Stimulated activated CD4-positive, alpha-beta T cell treated with anti-CD3 and anti-CD28 coated beads, Interleukin-4, amount 100 ng/mL, for 48 hours (primary cell): Measurements from ENCODE around the gene BCO1.

Experiments
- DNase-seq, 2 donors: peaks; one replicate each; pipeline ENCODE4 v3.0.0-alpha.2; 2020; ENCODE audit warnings: low read depth in 2 of 2

BCO1 gene

GRCh38 chr16:81318711-81319110 lies 80.2 kb downstream of the BCO1 start:
- no peak for DNase-seq

GRCh38 chr16:81319221-81319912 lies 80.9 kb downstream of the BCO1 start:
- no peak for DNase-seq

DNA sequence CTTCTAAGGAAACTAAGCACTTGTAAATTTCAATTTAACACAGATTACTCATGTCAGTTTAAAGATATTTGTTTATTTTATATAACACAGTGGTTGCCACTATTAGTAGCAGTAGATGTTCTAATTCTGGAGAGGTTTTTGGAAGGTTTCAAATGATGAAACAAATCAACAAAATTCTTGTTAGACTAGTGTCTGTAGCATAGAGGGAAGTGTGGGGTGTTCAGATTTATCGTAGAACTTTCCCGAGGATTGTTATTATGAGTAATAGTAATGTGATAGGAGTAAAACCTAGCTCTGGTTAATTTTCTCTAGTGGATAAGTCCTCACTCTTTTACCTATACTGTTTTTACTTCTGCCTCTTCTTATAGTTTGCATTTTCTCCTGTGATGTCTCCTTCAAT lies 82.5 kb downstream of the BCO1 start:
- no peak for DNase-seq

GRCh38 chr16:81321536-81321935 lies 83.0 kb downstream of the BCO1 start:
- DNase-seq = no peak

- DNase-seq = no peak
Observed at GRCh38 chr16:81324808-81325207, 86.3 kb downstream of the BCO1 start.

- no peak for DNase-seq
Observed at GRCh38 chr16:81327011-81327410, 88.5 kb downstream of the BCO1 start.

GRCh38 chr16:81327447-81328196 lies 89.1 kb downstream of the BCO1 start:
- no peak for DNase-seq

DNA sequence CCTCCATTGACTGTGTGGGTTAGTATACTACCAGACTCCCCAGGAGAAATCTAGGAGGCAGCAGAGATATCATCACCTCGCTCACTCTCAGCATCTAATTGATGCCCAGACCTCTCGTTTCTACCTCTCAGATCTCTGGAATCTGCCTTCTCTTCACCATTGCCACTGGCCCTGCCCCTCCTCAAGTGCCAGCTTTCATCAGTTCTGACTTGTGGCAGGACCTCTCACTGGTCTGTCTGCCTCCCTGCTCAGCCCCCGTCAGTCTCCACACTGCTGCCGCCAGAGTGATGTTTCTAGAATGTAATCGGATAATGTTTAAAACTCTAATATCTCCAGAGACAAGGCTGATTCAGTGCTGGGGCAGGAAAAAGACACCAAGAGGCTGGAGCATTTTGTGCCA lies 91.5 kb downstream of the BCO1 start:
- DNase-seq = no peak

DNA sequence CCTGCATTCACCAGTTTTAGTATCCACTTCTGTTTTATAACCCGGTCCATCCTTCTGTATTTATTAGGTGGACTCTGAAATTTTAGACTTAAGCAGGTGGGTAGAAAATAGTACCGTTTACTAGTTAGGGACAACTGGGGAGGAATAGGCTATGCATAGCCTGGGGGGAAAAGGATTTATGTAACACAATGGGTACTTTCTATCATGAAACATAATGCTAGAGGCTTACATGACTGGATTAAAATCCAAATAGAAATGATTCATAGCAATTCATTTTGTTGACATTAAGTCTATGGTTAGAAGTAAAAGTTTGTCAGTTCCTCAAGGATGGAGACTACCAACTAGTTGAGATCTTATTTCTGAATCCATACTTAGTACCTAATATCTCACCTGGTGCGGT lies 94.9 kb downstream of the BCO1 start:
- DNase-seq = no peak

DNA sequence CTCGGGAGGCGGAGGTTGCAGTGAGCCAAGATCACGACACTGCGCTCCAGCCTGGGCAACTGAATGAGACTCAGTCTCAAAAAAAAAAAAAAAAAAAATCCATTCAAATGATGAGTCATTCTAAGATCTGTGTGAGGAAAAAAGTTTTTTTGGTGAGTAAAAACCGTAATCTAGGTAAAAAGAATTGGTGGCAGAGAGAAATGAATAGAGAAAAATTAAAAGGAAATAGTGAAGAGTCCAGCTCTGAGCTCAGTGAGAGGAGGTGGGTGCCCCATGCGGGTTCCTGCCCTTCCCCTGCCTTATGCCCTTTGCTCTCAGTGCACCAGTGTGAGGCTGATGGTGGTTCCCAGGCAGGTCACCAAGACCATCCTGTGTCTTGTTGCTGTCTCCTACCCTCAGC lies 97.2 kb downstream of the BCO1 start:
- peak in 1 of 2 donors; percentile 25 for DNase-seq

DNA sequence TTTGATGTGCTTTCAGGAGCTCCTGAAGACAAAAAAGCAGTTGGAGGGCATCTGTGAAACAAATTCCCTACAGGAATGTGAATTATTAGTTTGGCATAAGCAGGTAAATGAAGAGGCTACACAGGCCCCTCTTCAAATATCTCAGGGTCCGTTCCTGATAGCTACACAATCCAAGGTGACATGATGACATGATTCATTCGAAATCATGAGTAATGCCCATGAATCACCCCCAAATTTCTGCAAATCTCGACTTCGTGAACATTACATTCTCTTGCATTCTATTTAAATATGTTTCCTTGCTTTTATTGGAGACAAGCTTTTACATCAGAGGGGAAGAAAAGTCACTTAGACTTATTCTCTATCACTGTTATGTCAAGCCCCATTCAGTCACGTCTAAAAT lies 98.6 kb downstream of the BCO1 start:
- DNase-seq = no peak
